HepG2 (cell line): ENCODE data around the gene SRSF8. TPM values are rescaled to one million over a fixed set of nuclear protein-coding genes. Genes with fewer than 3 reads are reported as not detected.
A peak's percentile ranks its signal among the peaks of the same experiment; 100 is the strongest.

Experiments
- BCLAF1 ChIP-seq: fragments of 450-650 bp; IDR thresholded peaks from 2 replicates; pipeline ENCODE4 v1.6.1; 2017; ENCODE audit warnings: mild to moderate bottlenecking
- CHCHD3 ChIP-seq: sonication (generic); formaldehyde crosslinking; IDR thresholded peaks from 2 replicates; pipeline ENCODE4 v1.8.0; 2022; ENCODE audit warnings: mild to moderate bottlenecking, missing genetic modification reagents, moderate library complexity
- HHEX ChIP-seq: IDR thresholded peaks from 2 replicates; pipeline ENCODE4 v1.6.1; 2016; ENCODE audit warnings: control low read depth
- IRF1 ChIP-seq: sonication (generic); formaldehyde crosslinking; IDR thresholded peaks from 2 replicates; pipeline ENCODE4 v1.4.0; 2020; ENCODE audit warnings: low read depth, mild to moderate bottlenecking, missing genetic modification reagents
- MLXIP ChIP-seq: sonication (generic); formaldehyde crosslinking; IDR thresholded peaks from 2 replicates; pipeline ENCODE4 v1.9.0; 2021; ENCODE audit warnings: missing genetic modification reagents, borderline replicate concordance
- NFYB ChIP-seq: sonication (generic); formaldehyde crosslinking; IDR thresholded peaks from 2 replicates; pipeline ENCODE4 v1.4.0; 2020; ENCODE audit warnings: missing genetic modification reagents
- PREB ChIP-seq: sonication (generic); formaldehyde crosslinking; IDR thresholded peaks from 2 replicates; pipeline ENCODE4 v1.4.0; 2020; ENCODE audit warnings: missing genetic modification reagents
- RBM22 ChIP-seq: fragments of 200-400 bp; formaldehyde crosslinking; optimal IDR thresholded peaks from 2 replicates; pipeline ENCODE3; 2017; ENCODE audit warnings: mild to moderate bottlenecking, low read length, moderate library complexity
- SETDB1 ChIP-seq: sonication (generic); formaldehyde crosslinking; IDR thresholded peaks from 2 replicates; pipeline ENCODE4 v1.5.1; 2020; ENCODE audit warnings: missing genetic modification reagents, mild to moderate bottlenecking, borderline replicate concordance
- SP5 ChIP-seq: IDR thresholded peaks from 2 replicates; pipeline ENCODE4 v1.6.1; 2016; ENCODE audit warnings: low read depth, borderline replicate concordance
- TBX2 ChIP-seq: sonication (generic); formaldehyde crosslinking; IDR thresholded peaks from 2 replicates; pipeline ENCODE4 v1.5.0; 2020; ENCODE audit warnings: missing genetic modification reagents, mild to moderate bottlenecking, borderline replicate concordance
- ZBTB21 ChIP-seq: sonication (generic); formaldehyde crosslinking; IDR thresholded peaks from 2 replicates; pipeline ENCODE4 v1.4.0; 2020; ENCODE audit warnings: missing genetic modification reagents
- ZBTB43 ChIP-seq: sonication (generic); formaldehyde crosslinking; conservative IDR thresholded peaks from 2 replicates; pipeline ENCODE4 v1.4.0; 2020; ENCODE audit warnings: missing genetic modification reagents
- ZBTB7A ChIP-seq: sonication (generic); formaldehyde crosslinking; IDR thresholded peaks from 2 replicates; pipeline ENCODE4 v1.8.0; 2022; ENCODE audit warnings: mild to moderate bottlenecking, missing genetic modification reagents
- ZFP37 ChIP-seq: sonication (generic); formaldehyde crosslinking; IDR thresholded peaks from 2 replicates; pipeline ENCODE4 v1.4.0; 2020; ENCODE audit warnings: missing genetic modification reagents, borderline replicate concordance
- ZNF501 ChIP-seq: sonication (generic); formaldehyde crosslinking; IDR thresholded peaks from 2 replicates; pipeline ENCODE4 v1.5.1; 2020; ENCODE audit warnings: mild to moderate bottlenecking, moderate library complexity, missing genetic modification reagents
- ZNF614 ChIP-seq: IDR thresholded peaks from 2 replicates; pipeline ENCODE4 v1.6.1; 2018; ENCODE audit warnings: missing biosample characterization, missing genetic modification reagents, inconsistent platforms, borderline replicate concordance
- ZNF781 ChIP-seq: sonication (generic); formaldehyde crosslinking; IDR thresholded peaks from 2 replicates; pipeline ENCODE4 v1.5.1; 2020; ENCODE audit warnings: borderline replicate concordance, mild to moderate bottlenecking, missing genetic modification reagents; ENCODE audit errors: not compliant biosample characterization
- ZNF782 ChIP-seq: sonication (generic); formaldehyde crosslinking; IDR thresholded peaks from 2 replicates; pipeline ENCODE4 v1.4.0; 2020; ENCODE audit warnings: missing genetic modification reagents, mild to moderate bottlenecking, borderline replicate concordance
- ZNF816 ChIP-seq: sonication (generic); formaldehyde crosslinking; IDR thresholded peaks from 2 replicates; pipeline ENCODE4 v1.8.0; 2022; ENCODE audit warnings: missing genetic modification reagents, mild to moderate bottlenecking, borderline replicate concordance
- polyA plus RNA-seq, 8 experiments: library from polyadenylated mRNA; depleted of rRNA in 3 of 8; stranded (reverse) in 7 of 8; unstranded in 1 of 8; fragments of >200 nt; fragmentation: Illumina TruSeq in 4 of 8; extraction: Trizol in 4 of 8; gene quantifications; 2 replicates each; pipeline versions ENCODE4 v1.2.1 to v1.2.3, GENCODE V29; 2011 to 2016; ENCODE audit warnings: low read depth in 4 of 8, missing spikeins in 1 of 8, mixed read lengths in 1 of 8; ENCODE audit not compliant: insufficient read depth in 1 of 8
- total RNA-seq, 5 experiments: library from RNA; depleted of rRNA; stranded (reverse); fragments of >200 nt; fragmentation: Illumina TruSeq; extraction: Trizol; gene quantifications; 2 replicates each; pipeline ENCODE4 v1.2.3, GENCODE V29; 2016; ENCODE audit warnings: low read depth in 1 of 5

SRSF8 gene
- total and polyA plus RNA-seq, 2 of the 13 experiments (the other 11 are each of a cell fraction or from before 2014, with no cell fraction given), result 21.8 to 25.8 TPM

GRCh38 chr11:95067039-95067840, 521 bp downstream of the SRSF8 start (continued):
- no peak for TF ChIP-seq BCLAF1
- TF ChIP-seq TBX2 (CRISPR knock-in tag), result peak; percentile 56; the same call in 1 of the 2 replicates
- TF ChIP-seq ZBTB43 (CRISPR knock-in tag), result no peak
- 0 out of 2 replicates have a peak, but pooled peaks have one; percentile 16 for TF ChIP-seq SP5 (CRISPR knock-in tag)
- no peak for TF ChIP-seq RBM22
- TF ChIP-seq IRF1 (CRISPR knock-in tag), result no peak
- no peak for TF ChIP-seq CHCHD3 (CRISPR knock-in tag)
- no peak for TF ChIP-seq HHEX (CRISPR knock-in tag)
- TF ChIP-seq ZNF501, result peak; percentile 64
- no peak for TF ChIP-seq ZFP37
- no peak for TF ChIP-seq SETDB1
- 0 out of 2 replicates have a peak, but pooled peaks have one; percentile 12 for TF ChIP-seq ZBTB21 (CRISPR knock-in tag)
- TF ChIP-seq MLXIP (CRISPR knock-in tag), result no peak
- 0 out of 2 replicates have a peak, but pooled peaks have one; percentile 12 for TF ChIP-seq ZBTB7A
- peak; percentile 69; the same call in 1 of the 2 replicates for TF ChIP-seq ZNF782 (CRISPR knock-in tag)
- TF ChIP-seq PREB (CRISPR knock-in tag), result no peak
- no peak for TF ChIP-seq ZNF816 (CRISPR knock-in tag)
- no peak for TF ChIP-seq ZNF614 (CRISPR knock-in tag)
- no peak for TF ChIP-seq ZNF781 (CRISPR knock-in tag)
- no peak for TF ChIP-seq NFYB (CRISPR knock-in tag)
